Measurements from ENCODE around the gene TRIM27. TPM values are rescaled to one million over a fixed set of nuclear protein-coding genes. Genes with fewer than 3 reads are reported as not detected.

TRIM27 gene
- polyA plus RNA-seq, 1 donor from 2014 or later: 79.7 TPM

- Histone ChIP-seq H3K79me2 (replicated peaks; ENCODE audit: insufficient read depth, low read length) (no peaks in the 10 kb centered on the region), H3K9me2 (ENCODE audit: insufficient read depth, low read length) (no peaks in the 10 kb centered on the region), H3K9me3 (ENCODE audit: low read length) (no peaks in the 10 kb centered on the region), H3K27me3 (ENCODE audit: insufficient read depth, low read depth, low read length) (no peaks in the 10 kb centered on the region), H3K27ac (ENCODE audit: low read length) (no peak overlapping the region), H3K36me3 (ENCODE audit: insufficient read depth, low read length) (no peaks in the 10 kb centered on the region), H3K4me2 (ENCODE audit: low read length) (no peak overlapping the region), H4K20me1 (ENCODE audit: insufficient read depth) (no peaks in the 10 kb centered on the region), H3K9ac (ENCODE audit: low read length) (no peak overlapping the region), H2AFZ (ENCODE audit: low read depth, low read length) (no peak overlapping the region), H3K4me3 (ENCODE audit: low read length) (no peak overlapping the region), H3F3A (ENCODE audit: insufficient read depth, low read length, poor library complexity, severe bottlenecking) (peaks cover 3% of the 10 kb centered on the region)
- no peak for TF ChIP-seq REST (IDR thresholded peaks at IDR 0.05; ENCODE audit: borderline replicate concordance)
- no peak for TF ChIP-seq POLR2AphosphoS5 (IDR thresholded peaks at IDR 0.05)
- no peak for TF ChIP-seq EP300 (conservative IDR thresholded peaks at IDR 0.05; ENCODE audit: poor library complexity, severe bottlenecking)
- TF ChIP-seq RAD21 (conservative IDR thresholded peaks at IDR 0.05): no peak
- TF ChIP-seq SMC3 (conservative IDR thresholded peaks at IDR 0.05; ENCODE audit: poor library complexity): no peak
- TF ChIP-seq MXI1 (conservative IDR thresholded peaks at IDR 0.05; ENCODE audit: poor library complexity, severe bottlenecking): no peak
- no peak for TF ChIP-seq CTCF (IDR thresholded peaks at IDR 0.05; ENCODE audit: poor library complexity, severe bottlenecking)
- no peak for TF ChIP-seq EZH2 (IDR thresholded peaks at IDR 0.05; ENCODE audit: borderline replicate concordance, insufficient read depth, low read length, poor library complexity, severe bottlenecking)
- TF ChIP-seq TAF1 (IDR thresholded peaks at IDR 0.05; ENCODE audit: low read depth): no peak
Measured at GRCh38 chr6:28892525-28892924, 31.3 kb downstream of the TRIM27 start.

GRCh38 chr6:28887796-28888496 lies 35.8 kb downstream of the TRIM27 start:
- Histone ChIP-seq H3K4me2 (ENCODE audit: low read length) (no peak overlapping the region), H3K9me3 (ENCODE audit: low read length) (no peaks in the 10 kb centered on the region), H3K79me2 (replicated peaks; ENCODE audit: insufficient read depth, low read length) (no peaks in the 10 kb centered on the region), H3F3A (ENCODE audit: insufficient read depth, low read length, poor library complexity, severe bottlenecking) (no peaks in the 10 kb centered on the region), H4K20me1 (ENCODE audit: insufficient read depth) (no peaks in the 10 kb centered on the region), H3K9me2 (ENCODE audit: insufficient read depth, low read length) (no peaks in the 10 kb centered on the region), H3K9ac (ENCODE audit: low read length) (no peak overlapping the region), H3K27me3 (ENCODE audit: insufficient read depth, low read depth, low read length) (no peaks in the 10 kb centered on the region), H3K4me3 (ENCODE audit: low read length) (no peak overlapping the region), H3K27ac (ENCODE audit: low read length) (no peak overlapping the region), H3K36me3 (ENCODE audit: insufficient read depth, low read length) (no peaks in the 10 kb centered on the region), H2AFZ (ENCODE audit: low read depth, low read length) (no peak overlapping the region)
- no peak for TF ChIP-seq REST (IDR thresholded peaks at IDR 0.05; ENCODE audit: borderline replicate concordance)
- TF ChIP-seq SMC3 (conservative IDR thresholded peaks at IDR 0.05; ENCODE audit: poor library complexity): no peak
- TF ChIP-seq EP300 (conservative IDR thresholded peaks at IDR 0.05; ENCODE audit: poor library complexity, severe bottlenecking): no peak
- TF ChIP-seq EZH2 (IDR thresholded peaks at IDR 0.05; ENCODE audit: borderline replicate concordance, insufficient read depth, low read length, poor library complexity, severe bottlenecking): no peak
- no peak for TF ChIP-seq MXI1 (conservative IDR thresholded peaks at IDR 0.05; ENCODE audit: poor library complexity, severe bottlenecking)
- TF ChIP-seq RAD21 (conservative IDR thresholded peaks at IDR 0.05): no peak
- TF ChIP-seq POLR2AphosphoS5 (IDR thresholded peaks at IDR 0.05): no peak
- TF ChIP-seq TAF1 (IDR thresholded peaks at IDR 0.05; ENCODE audit: low read depth): no peak
- no peak for TF ChIP-seq CTCF (IDR thresholded peaks at IDR 0.05; ENCODE audit: poor library complexity, severe bottlenecking)
